ENCODE data around the gene NRXN3. TPM values are rescaled to one million over a fixed set of nuclear protein-coding genes. Genes with fewer than 3 reads are reported as not detected.

Gene NRXN3
- total RNA-seq, 1 donor from 2014 or later = 5.9 TPM

GRCh38 chr14:79415726-79416125 is 1245.6 kb downstream of the NRXN3 start:
- Histone ChIP-seq H3K27me3 (no peaks in the 10 kb centered on the region), H3K4me1 (peaks cover 15% of the 10 kb centered on the region), H3K36me3 (no peaks in the 10 kb centered on the region), H3K27ac (no peak overlapping the region), H3K79me2 (ENCODE audit: low read depth) (no peaks in the 10 kb centered on the region), H2AFZ (replicated peaks) (no peak overlapping the region), H3K4me3 (no peak overlapping the region), H3K9me3 (ENCODE audit: low read depth) (no peaks in the 10 kb centered on the region), H3K9ac (no peak overlapping the region), H3F3A (ENCODE audit: low read depth) (peaks cover 5% of the 10 kb centered on the region), H4K20me1 (ENCODE audit: low read depth) (no peaks in the 10 kb centered on the region), H3K4me2 (no peak overlapping the region)
- Mint-ChIP-seq H3K4me1 (peaks cover 15% of the 10 kb centered on the region), H3K4me3 (no peak overlapping the region), H3K9me3 (peaks cover 3% of the 10 kb centered on the region), H3K36me3 (no peaks in the 10 kb centered on the region), H3K27ac (no peak overlapping the region), H3K27me3 (ENCODE audit: insufficient read depth, low read depth) (no peaks in the 10 kb centered on the region)
- TF ChIP-seq, protein P1, sequence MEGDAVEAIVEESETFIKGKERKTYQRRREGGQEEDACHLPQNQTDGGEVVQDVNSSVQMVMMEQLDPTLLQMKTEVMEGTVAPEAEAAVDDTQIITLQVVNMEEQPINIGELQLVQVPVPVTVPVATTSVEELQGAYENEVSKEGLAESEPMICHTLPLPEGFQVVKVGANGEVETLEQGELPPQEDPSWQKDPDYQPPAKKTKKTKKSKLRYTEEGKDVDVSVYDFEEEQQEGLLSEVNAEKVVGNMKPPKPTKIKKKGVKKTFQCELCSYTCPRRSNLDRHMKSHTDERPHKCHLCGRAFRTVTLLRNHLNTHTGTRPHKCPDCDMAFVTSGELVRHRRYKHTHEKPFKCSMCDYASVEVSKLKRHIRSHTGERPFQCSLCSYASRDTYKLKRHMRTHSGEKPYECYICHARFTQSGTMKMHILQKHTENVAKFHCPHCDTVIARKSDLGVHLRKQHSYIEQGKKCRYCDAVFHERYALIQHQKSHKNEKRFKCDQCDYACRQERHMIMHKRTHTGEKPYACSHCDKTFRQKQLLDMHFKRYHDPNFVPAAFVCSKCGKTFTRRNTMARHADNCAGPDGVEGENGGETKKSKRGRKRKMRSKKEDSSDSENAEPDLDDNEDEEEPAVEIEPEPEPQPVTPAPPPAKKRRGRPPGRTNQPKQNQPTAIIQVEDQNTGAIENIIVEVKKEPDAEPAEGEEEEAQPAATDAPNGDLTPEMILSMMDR (IDR thresholded peaks at IDR 0.05) = no peak
- TF ChIP-seq EZH2 (IDR thresholded peaks at IDR 0.05) = no peak
- TF ChIP-seq EZH2phosphoT487 (IDR thresholded peaks at IDR 0.05) = no peak
- DNase-seq (ENCODE audit: low spot score) = no peak

DNA sequence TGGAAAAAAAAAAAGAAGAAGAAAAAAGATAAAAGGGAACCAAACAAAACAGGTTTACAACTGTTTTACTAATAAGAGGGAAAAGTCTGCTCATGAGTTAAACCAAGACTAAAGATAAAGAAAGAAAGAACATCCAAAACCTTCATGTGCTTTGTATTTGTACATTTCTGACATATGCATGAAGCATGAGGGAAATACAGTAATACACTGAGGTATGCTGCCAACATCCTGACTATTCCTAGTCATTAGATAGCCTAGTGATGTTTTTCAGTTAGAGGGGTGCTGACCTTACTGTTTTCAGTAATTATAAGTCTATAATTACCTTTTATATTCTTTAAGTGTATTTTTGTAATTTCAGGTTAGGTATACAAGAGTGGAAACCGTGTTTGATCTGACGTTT is 1247.8 kb downstream of the NRXN3 start:
- peaks cover 3% of the 10 kb centered on the region for H3K9me3 Mint-ChIP-seq
- H3K4me2 ChIP-seq = no peak overlapping the region

DNA sequence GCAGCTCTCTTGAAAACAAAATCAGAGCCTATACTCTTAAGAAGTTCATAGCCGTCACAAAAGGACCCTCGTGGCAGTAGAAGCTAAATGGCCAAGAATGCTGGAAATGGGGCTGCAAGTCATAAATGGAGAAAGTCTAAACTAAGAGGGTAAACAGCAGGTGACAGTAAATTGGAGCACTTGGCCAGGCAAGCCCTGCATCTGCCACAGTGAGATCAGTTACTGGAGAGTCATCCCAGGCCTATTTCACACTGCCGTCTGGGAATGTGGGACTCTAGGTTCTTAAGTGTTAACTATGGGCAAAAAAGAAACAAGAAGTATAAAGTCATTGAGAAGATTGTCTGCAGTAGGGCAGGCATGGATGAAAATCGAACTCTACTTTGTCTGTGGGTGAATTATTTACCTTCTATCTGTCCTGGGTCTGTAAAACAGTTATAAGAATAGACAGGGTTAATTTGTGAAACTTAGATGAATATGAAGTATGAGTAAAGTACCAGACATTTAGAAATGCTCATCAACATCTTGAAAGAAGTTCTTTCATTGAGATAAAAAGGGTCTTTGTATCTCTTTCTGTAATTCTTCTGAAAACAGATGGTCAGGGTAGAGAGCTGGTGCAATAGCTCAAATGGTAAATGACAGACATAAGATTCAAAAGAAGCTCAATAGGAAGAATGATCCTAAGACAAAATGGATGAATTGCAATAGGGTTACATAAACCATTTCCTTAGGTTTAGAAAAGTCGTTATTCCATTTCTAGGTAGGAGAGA is 1248.7 kb downstream of the NRXN3 start:
- Histone ChIP-seq H3K79me2 (ENCODE audit: low read depth) (no peaks in the 10 kb centered on the region), H3K9ac (no peak overlapping the region), H3K36me3 (no peaks in the 10 kb centered on the region), H3K27ac (no peak overlapping the region), H3K4me3 (no peak overlapping the region), H3K9me3 (ENCODE audit: low read depth) (no peaks in the 10 kb centered on the region), H4K20me1 (ENCODE audit: low read depth) (no peaks in the 10 kb centered on the region), H3K4me1 (peaks cover 6% of the 10 kb centered on the region), H2AFZ (replicated peaks) (no peak overlapping the region), H3F3A (ENCODE audit: low read depth) (no peaks in the 10 kb centered on the region), H3K27me3 (no peaks in the 10 kb centered on the region), H3K4me2 (no peak overlapping the region)
- no peak for TF ChIP-seq EZH2phosphoT487 (IDR thresholded peaks at IDR 0.05)
- TF ChIP-seq EZH2 (IDR thresholded peaks at IDR 0.05) = no peak
- TF ChIP-seq, protein P1 (IDR thresholded peaks at IDR 0.05) = no peak
- no peak for DNase-seq (ENCODE audit: low spot score)
- Mint-ChIP-seq H3K27me3 (ENCODE audit: insufficient read depth, low read depth) (no peaks in the 10 kb centered on the region), H3K27ac (no peak overlapping the region), H3K9me3 (peaks cover 3% of the 10 kb centered on the region), H3K4me3 (no peak overlapping the region), H3K36me3 (no peaks in the 10 kb centered on the region), H3K4me1 (peaks cover 6% of the 10 kb centered on the region)

More for the DNA sequence above, 1247.8 kb downstream of the NRXN3 start:
- Histone ChIP-seq H3K4me3 (no peak overlapping the region), H2AFZ (replicated peaks) (no peak overlapping the region), H3F3A (ENCODE audit: low read depth) (no peaks in the 10 kb centered on the region), H3K27ac (no peak overlapping the region), H3K4me1 (peaks cover 15% of the 10 kb centered on the region), H3K9ac (no peak overlapping the region), H3K27me3 (no peaks in the 10 kb centered on the region), H3K9me3 (ENCODE audit: low read depth) (no peaks in the 10 kb centered on the region), H4K20me1 (ENCODE audit: low read depth) (no peaks in the 10 kb centered on the region), H3K79me2 (ENCODE audit: low read depth) (no peaks in the 10 kb centered on the region), H3K36me3 (no peaks in the 10 kb centered on the region)
- TF ChIP-seq, protein P1 (IDR thresholded peaks at IDR 0.05) = no peak
- Mint-ChIP-seq H3K4me3 (no peak overlapping the region), H3K27me3 (ENCODE audit: insufficient read depth, low read depth) (no peaks in the 10 kb centered on the region), H3K36me3 (no peaks in the 10 kb centered on the region), H3K27ac (no peak overlapping the region), H3K4me1 (peaks cover 14% of the 10 kb centered on the region)
- DNase-seq (ENCODE audit: low spot score) = no peak
